GM19239 (cell line): ENCODE results near the gene DEAF1.
A peak's percentile ranks its signal among the peaks of the same experiment; 100 is the strongest.
"Not testable (repeated sequence)": the region's sequence is repeated elsewhere in the genome, so short reads cannot be mapped to it uniquely, and the experiment has no call there.

ENCODE experiments used
- DNase-seq: peaks from one replicate; pipeline ENCODE4 v3.0.0; 2011; ENCODE audit warnings: low spot score; ENCODE audit not compliant: insufficient read length
- FAIRE-seq: peaks from 2 replicates; lab custom pipeline; 2011; peaks lifted over from hg19 to GRCh38; lab: Jason Lieb, UNC

DEAF1 gene

GRCh38 chr11:702462-703461 is 7.7 kb upstream of the DEAF1 start:
- FAIRE-seq (no peak), DNase-seq (no peak)

GRCh38 chr11:701741-702461 is 6.9 kb upstream of the DEAF1 start:
- no peak for DNase-seq
- FAIRE-seq = no peak

- DNase-seq = no peak
- no peak for FAIRE-seq
Observed at GRCh38 chr11:699753-700152, 4.7 kb upstream of the DEAF1 start.

GRCh38 chr11:699116-699508 is 4.1 kb upstream of the DEAF1 start:
- no peak for FAIRE-seq
- DNase-seq = no peak

- no peak for DNase-seq
- no peak for FAIRE-seq
Observed at GRCh38 chr11:698493-699115, 3.6 kb upstream of the DEAF1 start.

GRCh38 chr11:697811-698311 is 2.8 kb upstream of the DEAF1 start:
- no peak for DNase-seq
- FAIRE-seq = no peak

GRCh38 chr11:696955-697491 is 2.0 kb upstream of the DEAF1 start:
- DNase-seq (no peak), FAIRE-seq (peak; percentile 71)

- DNase-seq = peak; percentile 78
- no peak for FAIRE-seq
Observed at GRCh38 chr11:695538-696248, 671 bp upstream of the DEAF1 start, which contains the start of gene TMEM80. Gene TMEM80 (plus strand): TSS chr11:695816. CDS start chr11:695828, 12 bp downstream.

- no peak for FAIRE-seq
- no peak for DNase-seq
Observed at GRCh38 chr11:695288-695537, 191 bp upstream of the DEAF1 start.

GRCh38 chr11:693887-694562 is 997 bp downstream of the DEAF1 start:
- no peak for FAIRE-seq
- no peak for DNase-seq

GRCh38 chr11:693415-693831 is 1.6 kb downstream of the DEAF1 start:
- no peak for DNase-seq
- FAIRE-seq = peak; percentile 39

- DNase-seq = no peak
- FAIRE-seq = no peak
Observed at GRCh38 chr11:692824-693414, 2.1 kb downstream of the DEAF1 start.

GRCh38 chr11:691710-692590 is 3.1 kb downstream of the DEAF1 start:
- DNase-seq = no peak
- no peak for FAIRE-seq

GRCh38 chr11:690738-691633 is 4.0 kb downstream of the DEAF1 start:
- DNase-seq = no peak
- no peak for FAIRE-seq

GRCh38 chr11:690244-690643 is 4.8 kb downstream of the DEAF1 start:
- not testable (repeated sequence) for DNase-seq, FAIRE-seq

GRCh38 chr11:689625-690024 is 5.4 kb downstream of the DEAF1 start:
- FAIRE-seq (no peak), DNase-seq (no peak)

GRCh38 chr11:688681-689080 is 6.3 kb downstream of the DEAF1 start:
- no peak for FAIRE-seq

More at GRCh38 chr11:688681-689080, 6.3 kb downstream of the DEAF1 start:
- DNase-seq = no peak
